GM18861 (cell line): ENCODE results near the gene RPL10L.

ENCODE experiments used
- ATAC-seq: cut with Tn5 transposase; IDR thresholded peaks from one replicate; pipeline ENCODE4 v1.9.1; 2021; ENCODE audit not compliant: unreplicated experiment

The RPL10L gene

DNA sequence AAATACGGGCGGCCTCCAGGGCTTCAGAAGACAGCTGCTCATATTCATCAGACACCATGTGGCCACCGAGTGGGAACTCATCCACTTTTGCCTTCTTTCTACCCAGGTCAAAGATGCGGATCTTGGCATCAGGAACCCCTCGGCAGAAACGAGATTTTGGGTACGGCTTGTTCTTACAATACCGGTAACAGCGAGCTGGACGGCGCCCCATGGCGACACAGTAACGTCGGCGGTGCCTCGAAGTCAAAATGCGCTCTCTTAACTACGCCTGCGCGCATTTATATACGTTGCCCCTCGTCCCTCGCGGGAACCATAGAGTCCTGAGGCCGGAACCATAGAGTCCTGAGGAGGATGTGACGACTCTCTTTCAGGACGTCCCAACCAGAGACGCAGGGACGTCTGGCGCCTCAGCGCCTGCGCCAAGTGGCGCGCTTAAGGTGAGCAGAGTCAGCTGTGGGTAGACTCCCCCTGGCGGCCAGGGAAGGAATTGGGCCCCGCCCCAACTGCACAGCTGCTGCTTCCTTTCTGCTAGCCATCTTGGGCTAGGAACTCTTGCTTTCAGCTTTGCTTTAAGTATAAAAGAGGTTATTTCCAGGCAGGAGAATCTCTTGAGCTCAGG is at the start of gene RPL10L:
RPL10L (minus strand) TSS at position 256 of the 619 bp plus-strand sequence; CDS start at position 211, 45 bp downstream.
- ATAC-seq, result no peak

DNA sequence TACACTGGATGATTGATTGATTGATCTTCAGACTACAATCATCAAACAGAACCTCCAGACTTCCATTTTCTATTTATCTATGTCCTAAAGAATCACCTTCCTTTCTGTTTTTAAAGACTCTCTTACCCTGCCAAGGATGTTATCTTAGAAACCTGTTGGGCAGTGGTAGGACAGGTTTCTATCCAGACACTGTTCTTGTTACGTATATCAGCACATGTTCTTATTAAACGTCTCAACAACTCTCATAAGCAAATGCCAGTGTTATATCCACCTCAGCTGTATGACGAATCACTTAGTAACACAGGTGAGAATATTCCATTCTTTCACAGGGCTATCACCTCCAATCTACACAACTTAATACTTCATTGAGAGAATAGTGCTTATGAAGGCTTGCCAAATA is 40.2 kb upstream of the RPL10L start:
- no peak for ATAC-seq

DNA sequence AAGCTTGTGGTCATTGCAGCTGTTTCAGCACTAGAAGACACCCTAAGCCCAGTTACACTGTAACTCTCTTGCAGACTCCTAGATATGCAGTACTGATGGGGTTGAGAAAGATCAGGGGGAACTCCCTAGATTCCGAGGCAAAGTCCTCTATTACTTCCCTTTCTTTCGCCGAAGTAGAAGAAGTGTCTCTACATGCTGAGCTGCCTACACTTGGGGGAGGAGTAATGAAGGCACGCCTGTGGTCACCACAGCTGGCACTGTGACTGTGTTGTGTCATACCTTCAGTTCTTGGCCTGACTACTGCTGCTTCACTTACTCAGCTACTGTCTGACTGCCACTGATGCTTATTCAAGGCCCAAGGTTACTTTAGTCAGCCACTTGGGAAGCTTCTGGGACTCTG is 35.1 kb upstream of the RPL10L start:
- ATAC-seq, result no peak

DNA sequence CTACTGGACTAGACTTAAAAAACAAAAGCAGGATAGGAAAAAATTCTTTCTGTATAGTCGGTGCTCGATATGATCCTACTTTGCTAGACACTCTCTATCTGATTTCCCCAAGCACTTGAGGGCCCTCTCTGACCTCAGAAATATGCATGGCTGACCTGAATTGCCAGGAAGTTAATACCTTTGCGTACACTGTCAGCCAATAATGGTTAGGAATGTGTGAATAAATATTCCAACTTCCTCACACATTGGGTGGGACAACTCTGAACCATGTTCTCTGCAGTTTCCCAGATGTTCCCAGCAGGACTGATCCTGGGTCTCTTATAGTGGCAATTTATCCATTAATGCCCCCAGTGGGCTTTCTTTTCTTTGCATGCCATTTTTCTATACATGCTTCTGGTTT is 20.5 kb upstream of the RPL10L start:
- no peak for ATAC-seq

DNA sequence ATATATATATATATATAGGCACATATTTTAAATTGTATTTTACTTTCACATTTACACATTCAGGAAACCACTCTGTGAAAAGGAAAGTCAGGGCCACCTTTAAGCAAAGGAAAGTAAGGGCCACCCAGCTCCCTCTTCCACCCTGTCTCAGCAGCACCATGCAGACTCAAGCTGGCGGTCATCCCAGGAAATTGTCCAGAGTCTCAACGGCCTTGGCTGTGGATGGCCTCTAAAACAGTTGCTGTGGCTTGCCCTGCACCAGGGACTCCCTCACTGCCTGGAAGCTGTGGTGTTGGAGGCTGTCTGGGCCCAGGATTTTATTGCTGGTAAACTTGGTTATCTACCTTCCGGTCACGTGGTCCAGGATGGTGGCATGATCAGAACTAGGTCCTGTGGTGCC is 11.8 kb upstream of the RPL10L start:
- no peak for ATAC-seq

DNA sequence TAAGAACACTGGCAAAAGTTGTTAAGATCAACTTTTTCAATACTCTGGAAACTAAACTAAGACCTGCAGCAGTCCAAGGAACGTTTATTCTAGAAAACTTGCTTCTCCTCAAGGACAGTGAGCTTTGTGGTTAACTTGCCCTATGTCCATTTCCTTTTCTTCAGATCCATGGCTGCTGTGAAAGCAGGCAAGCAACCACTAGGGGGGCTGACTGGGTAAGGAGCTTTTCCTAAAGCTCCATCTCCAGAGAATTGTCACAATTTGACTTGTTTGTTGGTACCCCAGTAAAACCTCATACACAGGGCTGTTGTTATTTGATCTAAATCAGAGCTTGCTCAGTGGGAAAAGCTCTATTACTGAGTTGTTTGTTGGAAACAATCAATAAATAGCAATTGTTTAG is 10.1 kb upstream of the RPL10L start:
- ATAC-seq, result no peak

DNA sequence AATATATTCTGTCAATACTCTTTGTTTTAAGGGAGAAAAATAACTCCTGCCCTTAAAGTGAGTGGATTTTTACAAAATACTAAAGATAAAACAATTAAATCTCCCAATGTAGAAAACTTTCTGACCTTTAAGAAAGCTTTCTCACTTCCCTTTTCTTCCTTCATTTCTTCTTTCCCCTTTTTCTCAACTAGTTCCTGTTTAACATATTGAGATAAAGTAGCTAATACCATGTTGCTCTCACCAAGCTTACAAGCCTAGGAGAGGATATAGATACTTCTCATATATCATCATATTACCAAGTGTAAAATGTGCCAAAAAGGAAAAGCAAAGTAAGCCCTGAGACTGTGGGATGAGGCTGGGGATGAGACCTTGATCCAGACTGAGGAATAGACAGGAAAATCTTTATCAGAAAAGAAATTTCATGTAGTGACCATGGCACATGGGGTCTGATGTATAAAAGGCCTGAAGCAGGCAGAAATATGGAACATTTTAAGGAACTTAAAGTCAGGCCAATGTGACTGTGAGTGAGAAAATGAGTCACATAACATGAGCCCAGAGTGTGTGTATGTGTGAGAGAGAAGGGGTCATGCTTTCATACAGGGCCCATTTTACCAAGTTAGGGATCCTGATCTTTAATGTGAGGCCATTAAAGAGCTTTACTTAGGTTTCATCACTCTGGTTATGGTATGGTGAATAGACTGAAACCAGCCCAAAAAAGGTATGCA is 1.6 kb upstream of the RPL10L start:
- ATAC-seq, result no peak

DNA sequence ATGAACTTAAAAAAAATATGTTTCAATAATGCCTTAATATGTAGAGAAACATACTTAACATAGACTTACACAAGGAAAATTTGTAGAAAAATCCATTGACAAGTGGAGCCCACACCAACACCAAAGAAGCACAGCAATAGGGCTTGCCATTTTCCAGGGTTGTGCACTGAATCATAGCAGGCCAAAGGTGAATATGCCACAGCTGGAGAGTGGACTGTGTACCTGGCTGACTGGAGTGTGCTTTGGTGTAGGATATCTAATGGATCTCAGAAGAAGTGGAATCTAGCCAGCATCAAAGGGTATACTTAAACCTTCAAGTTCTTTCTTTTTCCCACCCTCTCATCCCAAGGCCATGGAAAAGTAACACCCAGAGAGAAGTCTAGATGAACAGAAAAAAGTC is 4.8 kb downstream of the RPL10L start:
- no peak for ATAC-seq

DNA sequence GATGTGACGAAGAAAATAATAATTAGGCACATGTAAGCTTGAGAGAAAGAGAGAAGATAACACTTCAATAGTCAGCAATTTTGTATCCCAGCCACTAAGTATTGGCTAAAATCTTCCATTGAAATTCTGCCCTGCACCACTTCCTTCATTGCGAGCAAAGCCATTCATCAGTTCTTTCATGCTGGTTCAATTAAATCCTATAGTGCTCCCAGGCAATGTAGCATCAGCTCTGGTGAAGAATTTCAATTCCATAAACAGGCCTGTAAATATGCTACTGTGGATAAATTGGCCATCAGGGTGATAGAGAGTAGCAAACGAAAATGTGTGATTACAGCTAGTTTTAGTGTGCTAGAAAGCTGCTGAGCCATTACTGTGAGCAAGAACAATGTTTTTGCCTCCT is 24.7 kb downstream of the RPL10L start:
- ATAC-seq, result no peak
